HG02840 (cell line): ENCODE measurements around the gene MCTS1.
A peak's percentile ranks its signal among the peaks of the same experiment; 100 is the strongest.
"Not testable (repeated sequence)": the region's sequence is repeated elsewhere in the genome, so short reads cannot be mapped to it uniquely, and the experiment has no call there.

ENCODE experiments used
- ATAC-seq: cut with Tn5 transposase; IDR thresholded peaks from one replicate; pipeline ENCODE4 v1.9.1; 2021; ENCODE audit warnings: mild to moderate bottlenecking, moderate library complexity, moderate number of reproducible peaks; ENCODE audit not compliant: unreplicated experiment, low FRiP score

MCTS1 gene

GRCh38 chrX:120603707-120604360, at the start of gene MCTS1:
Gene MCTS1 (plus strand): TSS chrX:120604101. CDS start chrX:120604237, 136 bp downstream.
- ATAC-seq, result peak; percentile 87

DNA sequence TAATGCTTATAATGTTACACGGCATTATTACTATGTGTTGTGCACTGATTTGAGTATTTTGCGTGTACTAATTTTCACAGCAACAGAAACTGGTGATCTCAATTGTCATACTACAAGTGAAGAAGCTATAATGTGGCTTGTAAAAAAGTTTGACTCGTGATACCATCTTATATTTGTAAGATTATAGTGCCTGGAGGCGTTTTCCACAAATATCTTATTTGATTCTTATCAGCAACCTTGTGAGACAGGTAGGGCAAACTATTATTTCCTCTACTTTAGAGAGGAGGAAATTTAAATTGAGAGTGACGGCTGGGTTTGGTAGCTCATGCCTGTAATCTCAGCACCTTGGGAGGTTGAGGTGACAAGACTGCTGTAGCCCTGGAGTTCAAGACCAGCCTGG, 47.6 kb upstream of the MCTS1 start:
- no peak for ATAC-seq

DNA sequence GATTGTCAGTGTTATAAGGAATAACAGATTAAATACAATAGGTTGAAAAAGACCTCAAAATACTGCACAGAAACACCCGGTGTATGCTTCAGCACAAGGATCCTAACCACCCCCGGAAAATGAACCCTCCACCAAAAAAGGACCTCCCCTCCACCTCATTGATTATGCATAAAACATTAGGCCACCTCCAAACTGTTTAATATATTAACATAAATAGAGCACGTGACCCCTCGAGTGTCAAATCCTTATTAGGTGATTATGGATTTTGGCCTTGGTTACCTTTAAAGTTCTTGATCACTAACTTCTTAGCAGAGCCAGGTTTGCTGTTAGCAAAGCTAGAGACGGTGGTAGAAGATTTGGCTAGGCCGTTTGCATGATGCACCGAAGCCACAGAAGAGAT, 44.1 kb upstream of the MCTS1 start:
- no peak for ATAC-seq

GRCh38 chrX:120560405-120560841, 43.5 kb upstream of the MCTS1 start:
- ATAC-seq, result peak; percentile 33

GRCh38 chrX:120560842-120561633, 42.9 kb upstream of the MCTS1 start, which contains the start of gene CUL4B:
Gene CUL4B (minus strand): TSS chrX:120560962. CDS start chrX:120560638, 324 bp downstream.
- peak; percentile 79 for ATAC-seq

DNA sequence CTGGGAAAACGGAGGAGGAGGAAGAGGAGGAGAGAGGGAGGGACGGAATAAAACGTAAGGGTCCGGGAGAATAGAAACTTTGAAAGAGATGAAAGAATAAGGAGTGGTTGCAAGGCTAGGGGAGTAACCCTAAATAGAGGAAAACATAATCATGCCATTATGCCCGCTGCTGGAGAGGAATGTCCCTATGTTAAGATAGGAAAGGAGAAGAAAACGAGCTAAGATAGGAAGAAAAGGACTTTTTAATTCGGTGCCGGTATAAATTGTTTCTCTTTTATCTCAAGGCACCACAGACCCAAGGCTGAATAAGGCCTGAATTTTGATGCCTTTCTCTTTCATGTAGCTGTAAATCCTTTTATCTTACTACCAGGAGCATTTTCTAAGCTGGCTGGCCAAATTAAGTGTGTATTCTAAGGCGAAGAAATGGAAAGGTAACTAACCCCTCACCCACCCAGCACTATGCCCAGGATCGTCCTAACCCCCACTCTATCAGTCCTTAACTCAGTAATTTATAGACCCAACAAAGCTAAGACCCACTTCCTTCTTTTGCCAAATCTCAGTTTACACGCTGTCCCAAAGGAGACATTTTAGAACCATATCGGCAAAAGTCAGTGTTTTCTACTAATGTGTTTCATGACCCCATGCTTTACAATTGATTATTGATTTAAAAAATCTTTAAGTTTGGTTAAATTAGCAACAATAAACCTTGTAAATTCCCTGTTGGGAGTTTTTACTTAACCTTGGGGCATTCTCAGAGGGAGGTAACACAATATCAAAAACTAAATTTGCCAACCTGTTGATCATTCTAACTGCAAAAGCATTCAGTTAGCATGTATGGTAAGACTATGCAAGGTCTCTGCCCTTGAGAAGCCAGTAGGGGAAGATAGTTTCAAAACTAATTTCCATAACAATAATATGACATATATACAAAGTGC, 42.0 kb upstream of the MCTS1 start:
- peak; percentile 16 for ATAC-seq

DNA sequence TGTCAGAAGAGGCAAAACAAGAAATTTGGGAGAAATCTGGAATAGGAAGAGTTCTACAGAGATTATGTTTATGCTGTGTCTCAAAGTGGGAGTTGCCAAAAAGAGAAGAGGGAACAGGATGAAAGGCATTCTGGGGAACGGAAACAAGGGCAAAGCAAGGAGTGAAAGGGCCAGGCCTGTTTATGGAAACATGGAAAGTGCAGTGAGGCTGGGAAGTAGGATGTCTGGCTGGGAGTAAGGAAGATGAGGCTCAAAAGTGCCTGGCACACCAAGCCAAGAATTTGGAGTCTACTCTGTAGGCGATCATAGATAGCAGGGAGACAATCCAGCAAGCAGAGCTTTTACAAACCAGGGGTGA, 41.4 kb upstream of the MCTS1 start:
- no peak for ATAC-seq

DNA sequence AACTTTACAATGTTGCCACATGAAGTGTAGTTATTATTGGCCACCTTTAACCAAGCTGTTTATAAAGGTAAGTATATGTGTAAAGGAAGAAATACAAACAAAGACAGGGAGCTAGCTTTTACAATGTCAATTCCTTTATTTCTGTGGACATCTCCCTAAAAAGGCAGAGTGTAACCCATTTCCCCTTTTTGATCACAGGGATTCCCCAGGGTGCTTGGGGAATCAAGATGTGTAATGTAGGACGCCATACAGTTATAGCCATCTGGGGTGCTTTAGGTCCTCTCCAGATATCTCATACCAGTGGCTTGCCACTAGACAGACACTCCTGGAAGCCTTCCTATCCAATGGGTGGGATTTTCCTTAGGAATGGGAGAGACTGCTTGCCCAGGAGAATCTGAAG, 39.0 kb upstream of the MCTS1 start:
- no peak for ATAC-seq

GRCh38 chrX:120566817-120567216, 37.1 kb upstream of the MCTS1 start:
- no peak for ATAC-seq

DNA sequence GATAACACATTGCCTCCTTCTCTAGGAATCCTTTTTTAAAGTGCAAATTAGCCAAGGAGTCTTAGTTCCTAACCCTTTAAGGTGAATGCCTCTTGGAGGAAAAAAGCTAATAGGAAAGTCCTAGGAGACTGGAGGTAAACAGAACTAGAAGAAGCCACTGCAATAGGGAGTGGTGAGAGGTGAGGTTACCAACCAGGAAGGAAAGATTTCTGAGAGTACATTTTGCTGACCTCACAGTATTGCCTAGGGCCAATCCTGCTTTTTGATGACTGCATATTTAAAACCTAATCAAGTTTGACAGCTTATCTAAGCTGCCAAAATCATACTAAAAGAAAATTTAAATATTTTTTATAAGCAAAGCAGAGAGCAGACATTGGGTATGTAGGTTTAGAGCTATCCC, 35.9 kb upstream of the MCTS1 start:
- ATAC-seq, result no peak

DNA sequence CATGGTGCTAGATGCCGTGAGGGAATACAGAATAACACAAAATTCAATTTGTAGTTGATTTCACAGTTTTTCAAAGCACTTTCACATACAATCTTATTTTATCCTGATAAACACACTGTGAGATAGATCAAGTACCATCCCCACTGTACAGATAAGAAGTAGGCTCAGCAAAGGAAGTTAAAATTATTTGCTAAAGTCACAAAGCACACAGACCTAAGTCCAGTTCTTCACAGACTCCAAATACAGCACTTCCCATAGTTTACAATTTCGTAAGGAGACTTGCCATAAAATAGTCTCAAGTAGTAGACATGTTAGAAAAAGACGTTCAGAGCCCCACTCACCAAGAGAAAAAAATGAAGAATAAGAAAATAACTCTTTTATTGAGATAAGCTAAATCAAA, 35.3 kb upstream of the MCTS1 start:
- no peak for ATAC-seq

GRCh38 chrX:120570011-120570600, 33.8 kb upstream of the MCTS1 start:
- ATAC-seq, result no peak

DNA sequence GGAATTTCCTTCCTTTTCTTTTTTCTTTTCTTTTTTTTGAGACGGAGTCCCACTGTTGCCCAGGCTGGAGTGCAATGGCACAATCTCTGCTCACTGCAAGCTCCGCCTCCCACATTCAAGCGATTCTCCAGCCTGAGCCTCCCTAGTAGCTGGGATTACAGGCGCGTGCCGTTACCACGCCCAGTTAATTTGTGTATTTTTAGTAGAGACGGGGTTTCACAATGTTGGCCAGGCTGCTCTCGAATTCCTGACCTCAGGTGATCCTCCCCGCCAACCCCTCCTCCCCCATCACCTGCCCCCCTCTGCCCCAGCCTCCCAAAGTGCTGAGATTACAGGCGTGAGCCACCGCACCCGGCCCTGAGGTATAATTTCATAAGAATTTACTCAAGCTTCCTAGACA, 30.1 kb upstream of the MCTS1 start:
- not testable (repeated sequence) for ATAC-seq

DNA sequence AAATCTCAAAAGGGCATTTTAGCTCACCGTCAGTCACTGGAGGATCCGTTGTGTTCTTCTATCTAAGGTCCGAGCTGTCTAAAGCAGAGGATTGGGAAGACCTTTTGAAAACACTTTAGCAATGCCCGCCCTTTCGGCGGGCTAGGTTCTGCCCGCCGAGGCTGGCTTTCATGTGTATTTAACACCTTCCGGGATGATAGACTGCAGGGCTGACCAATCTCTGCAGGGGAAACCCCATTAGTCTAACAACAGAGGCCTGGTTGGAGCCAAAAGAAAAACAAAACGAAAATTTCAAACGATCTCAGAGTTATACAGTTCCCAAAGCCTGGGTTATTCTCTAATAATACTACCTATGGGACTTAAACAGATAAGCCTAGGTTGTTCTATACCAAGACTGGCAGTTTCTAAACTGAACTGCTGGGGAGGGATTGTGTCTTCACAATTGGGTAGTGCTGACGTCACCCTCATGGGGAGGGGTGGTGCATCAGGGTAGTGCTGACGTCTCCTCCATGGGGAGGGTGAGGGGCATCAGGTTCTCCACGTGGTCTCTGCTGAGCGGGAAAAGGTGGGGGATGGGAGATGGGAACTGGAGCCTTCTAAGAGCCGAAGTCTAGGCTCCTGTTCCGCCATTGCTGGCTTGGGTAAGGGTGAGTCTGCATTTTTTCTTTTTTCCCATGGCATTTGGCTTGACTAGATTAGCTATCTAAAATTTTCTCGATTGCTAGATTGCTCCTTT, 28.4 kb upstream of the MCTS1 start:
- ATAC-seq, result no peak

DNA sequence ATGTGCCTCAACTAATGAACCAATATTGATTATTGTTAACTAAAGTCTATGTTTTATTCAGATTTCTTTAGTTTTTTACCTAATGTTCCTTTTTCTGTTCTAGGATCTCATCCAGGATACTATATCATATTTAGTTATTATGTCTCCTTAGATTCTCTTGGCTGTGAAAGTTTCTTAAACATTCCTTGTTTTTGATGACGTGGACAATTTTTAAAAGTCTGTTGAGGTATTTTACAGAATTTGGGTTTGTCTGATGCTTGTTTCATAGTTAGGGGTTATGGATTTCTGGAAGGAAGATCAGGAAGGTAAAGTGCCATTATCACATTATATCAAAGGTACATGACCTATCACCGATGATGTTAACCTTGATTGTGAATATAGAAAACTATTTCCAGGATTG, 18.2 kb upstream of the MCTS1 start:
- ATAC-seq, result no peak

DNA sequence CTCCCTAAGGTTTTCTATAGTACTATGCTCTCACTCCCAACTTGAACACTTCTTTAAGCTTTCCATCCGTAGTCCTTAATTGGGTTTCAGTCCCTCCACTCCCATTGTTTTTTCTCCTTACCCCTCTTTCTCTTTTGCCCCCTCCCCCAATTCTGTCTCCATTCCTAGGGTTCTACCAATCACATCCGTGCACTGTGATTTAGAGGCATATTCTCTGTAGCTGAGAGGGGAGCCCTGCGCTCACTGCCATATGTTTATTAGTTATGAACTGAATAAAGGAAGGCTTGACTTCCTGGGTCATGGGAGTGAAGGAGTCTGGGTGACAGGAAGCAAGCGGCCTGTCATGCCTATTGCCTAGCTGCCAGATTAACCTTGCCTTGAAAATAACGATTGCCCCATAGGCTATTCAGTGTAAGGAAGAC, 471 bp downstream of the MCTS1 start:
- ATAC-seq, result no peak

DNA sequence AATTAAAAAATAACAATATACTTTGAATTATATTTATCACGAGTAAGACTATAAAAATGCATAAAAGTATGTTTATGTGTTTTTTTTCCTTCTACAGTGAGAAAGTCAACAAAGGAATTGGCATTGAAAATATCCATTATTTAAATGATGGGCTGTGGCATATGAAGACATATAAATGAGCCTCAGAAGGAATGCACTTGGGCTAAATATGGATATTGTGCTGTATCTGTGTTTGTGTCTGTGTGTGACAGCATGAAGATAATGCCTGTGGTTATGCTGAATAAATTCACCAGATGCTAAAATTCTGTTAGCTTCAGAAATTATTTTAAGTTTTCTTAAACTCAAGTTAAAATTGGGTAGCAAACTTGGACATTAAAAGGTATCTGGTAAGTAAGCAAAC, 8.2 kb downstream of the MCTS1 start:
- no peak for ATAC-seq

- no peak for ATAC-seq
Measured at GRCh38 chrX:120614816-120615215, 10.9 kb downstream of the MCTS1 start.

DNA sequence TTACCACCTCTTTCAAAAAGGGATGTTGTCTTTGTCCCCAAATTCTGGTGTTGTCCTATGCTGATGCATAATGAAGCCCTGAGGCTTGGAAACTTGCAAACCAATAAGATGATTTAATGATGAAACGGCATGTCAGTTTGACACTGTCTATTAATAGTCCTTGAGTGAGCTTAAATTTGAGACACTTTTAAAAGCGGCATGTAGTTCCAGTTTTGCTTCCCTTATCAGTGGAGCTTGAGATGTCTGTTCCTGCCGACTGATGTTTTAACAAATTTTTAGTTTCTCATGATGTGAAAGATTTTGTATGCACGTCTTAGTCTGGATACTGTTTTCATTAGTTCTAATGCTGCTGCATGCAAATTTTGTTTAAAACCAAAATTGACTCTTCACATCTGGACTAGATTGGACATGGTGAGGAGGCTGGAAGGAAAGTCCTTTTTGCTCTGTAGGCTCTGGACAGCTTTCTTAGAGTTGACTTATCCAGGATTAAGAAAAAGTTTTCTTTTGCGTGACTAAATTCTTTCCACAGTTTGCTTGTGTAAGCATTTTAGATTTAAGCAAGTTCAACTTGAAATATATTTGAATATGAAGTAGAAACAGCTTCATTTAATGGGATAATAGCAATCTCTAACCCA, 14.2 kb downstream of the MCTS1 start:
- ATAC-seq, result no peak
